CD4-positive, alpha-beta T cell treated with Interleukin-15 for 4 hours (primary cell): ENCODE data around the gene CCDC110.
A peak's percentile ranks its signal among the peaks of the same experiment; 100 is the strongest.

ENCODE experiments used
- DNase-seq: peaks from one replicate; pipeline ENCODE4 v3.0.0-alpha.2; 2020; ENCODE audit warnings: low spot score

Gene CCDC110

GRCh38 chr4:185421366-185422124, 50.0 kb downstream of the CCDC110 start:
- DNase-seq = no peak

- no peak for DNase-seq
These were observed 54.6 kb downstream of the CCDC110 start for GRCh38 chr4:185416955-185417354.

GRCh38 chr4:185412412-185412811, 59.1 kb downstream of the CCDC110 start:
- no peak for DNase-seq

- DNase-seq = no peak
These were observed 59.7 kb downstream of the CCDC110 start for GRCh38 chr4:185411849-185412248.

- no peak for DNase-seq
These were observed 63.1 kb downstream of the CCDC110 start for GRCh38 chr4:185408432-185408831.

- no peak for DNase-seq
These were observed 66.1 kb downstream of the CCDC110 start for GRCh38 chr4:185405296-185405999.

GRCh38 chr4:185404031-185404430, 67.5 kb downstream of the CCDC110 start:
- no peak for DNase-seq

GRCh38 chr4:185399466-185399865, 72.1 kb downstream of the CCDC110 start:
- no peak for DNase-seq

- DNase-seq = no peak
These were observed 72.9 kb downstream of the CCDC110 start for GRCh38 chr4:185398618-185399017.

GRCh38 chr4:185396724-185397385, 74.7 kb downstream of the CCDC110 start, which contains the start of gene ANKRD37:
TSS of gene ANKRD37 (plus strand) at chr4:185396841. CDS start at chr4:185396924, 83 bp downstream.
- no peak for DNase-seq

- peak; percentile 97 for DNase-seq
These were observed 75.4 kb downstream of the CCDC110 start for GRCh38 chr4:185395956-185396723.

GRCh38 chr4:185395238-185395955, 76.1 kb downstream of the CCDC110 start, which contains the start of gene LRP2BP:
TSS of gene LRP2BP (minus strand) at chr4:185395924. CDS start at chr4:185378186, 17,738 bp downstream.
- peak; percentile 13 for DNase-seq
